Stimulated activated CD8-positive, alpha-beta memory T cell treated with anti-CD3 and anti-CD28 coated beads, Interleukin-2, amount 100 ng/mL, for 1 hour (primary cell): ENCODE measurements around the gene NDUFS3.
A peak's percentile ranks its signal among the peaks of the same experiment; 100 is the strongest.
"Not testable (repeated sequence)": the region's sequence is repeated elsewhere in the genome, so short reads cannot be mapped to it uniquely, and the experiment has no call there.

Source experiments
- DNase-seq, 2 donors: peaks; one replicate each; pipeline ENCODE4 v3.0.0-alpha.2; 2020; ENCODE audit warnings: low read depth in 2 of 2

The NDUFS3 gene

GRCh38 chr11:47578524-47579494 lies at the start of gene NDUFS3, which contains the start of gene KBTBD4:
Gene NDUFS3, plus strand, starts transcription at chr11:47579074. Its CDS starts 18 bp downstream, at chr11:47579092.
Gene KBTBD4, minus strand, starts transcription at chr11:47578970. Its CDS starts 19 bp downstream, at chr11:47578951.
- peak; percentile 74 to 75 for DNase-seq

- no peak for DNase-seq
Observed at GRCh38 chr11:47529951-47530350, 48.9 kb upstream of the NDUFS3 start.

GRCh38 chr11:47530721-47531120 lies 48.2 kb upstream of the NDUFS3 start:
- not testable (repeated sequence) for DNase-seq

- DNase-seq = no peak
Observed at GRCh38 chr11:47531666-47532065, 47.2 kb upstream of the NDUFS3 start.

GRCh38 chr11:47532597-47533213 lies 46.2 kb upstream of the NDUFS3 start:
- no peak for DNase-seq

- DNase-seq = no peak
Observed at GRCh38 chr11:47533690-47534151, 45.2 kb upstream of the NDUFS3 start.

GRCh38 chr11:47534704-47535251 lies 44.1 kb upstream of the NDUFS3 start:
- DNase-seq = no peak

- no peak for DNase-seq
Observed at GRCh38 chr11:47536915-47537314, 42.0 kb upstream of the NDUFS3 start.

- no peak for DNase-seq
Observed at GRCh38 chr11:47538741-47539565, 39.9 kb upstream of the NDUFS3 start.

GRCh38 chr11:47539681-47540039 lies 39.2 kb upstream of the NDUFS3 start:
- no peak for DNase-seq

- no peak for DNase-seq
Observed at GRCh38 chr11:47541070-47541469, 37.8 kb upstream of the NDUFS3 start.

GRCh38 chr11:47545298-47545697 lies 33.6 kb upstream of the NDUFS3 start:
- DNase-seq = no peak

GRCh38 chr11:47546274-47546673 lies 32.6 kb upstream of the NDUFS3 start:
- not testable (repeated sequence) for DNase-seq

GRCh38 chr11:47550288-47551047 lies 28.4 kb upstream of the NDUFS3 start:
- no peak for DNase-seq

- no peak for DNase-seq
Observed at GRCh38 chr11:47551086-47551485, 27.8 kb upstream of the NDUFS3 start.

- DNase-seq = no peak
Observed at GRCh38 chr11:47552056-47552565, 26.8 kb upstream of the NDUFS3 start.

GRCh38 chr11:47552566-47553405 lies 26.1 kb upstream of the NDUFS3 start, which contains the start of gene CELF1:
Gene CELF1, minus strand, starts transcription at chr11:47553132. Its CDS starts 53,609 bp downstream, at chr11:47499523.
- DNase-seq = peak; percentile 83 to 86

GRCh38 chr11:47553406-47553743 lies 25.5 kb upstream of the NDUFS3 start:
- no peak for DNase-seq

- DNase-seq = not testable (repeated sequence)
Observed at GRCh38 chr11:47557004-47557403, 21.9 kb upstream of the NDUFS3 start.

- no peak for DNase-seq
Observed at GRCh38 chr11:47558695-47559094, 20.2 kb upstream of the NDUFS3 start.
